ENCODE measurements around the gene CRTC2.
"Not testable (repeated sequence)": the region's sequence is repeated elsewhere in the genome, so short reads cannot be mapped to it uniquely, and the experiment has no call there.

CRTC2 gene

GRCh38 chr1:153928791-153929341 is 29.5 kb downstream of the CRTC2 start:
- DNase-seq (ENCODE audit: low read depth in 3 of 3) = no peak

GRCh38 chr1:153928245-153928644 is 30.2 kb downstream of the CRTC2 start:
- DNase-seq (ENCODE audit: low read depth in 3 of 3) = no peak

GRCh38 chr1:153926405-153926804 is 32.0 kb downstream of the CRTC2 start:
- no peak for DNase-seq (ENCODE audit: low read depth in 3 of 3)

GRCh38 chr1:153922972-153923925 is 35.2 kb downstream of the CRTC2 start, which contains the start of gene GATAD2B:
GATAD2B (minus strand) TSS chr1:153922972; CDS start chr1:153828347, 94,625 bp downstream.
- peak; percentile 93 to 99 (median 98) for DNase-seq (ENCODE audit: low read depth in 3 of 3)

GRCh38 chr1:153922076-153922971 is 36.1 kb downstream of the CRTC2 start:
- DNase-seq (ENCODE audit: low read depth in 3 of 3) = peak in 2 of 3 experiments; percentile 36 to 71

- peak in 1 of 3 experiments; percentile 15 for DNase-seq (ENCODE audit: low read depth in 3 of 3)
These were observed 36.7 kb downstream of the CRTC2 start for GRCh38 chr1:153921803-153922075.

GRCh38 chr1:153921080-153921802 is 37.2 kb downstream of the CRTC2 start:
- DNase-seq (ENCODE audit: low read depth in 3 of 3) = no peak

GRCh38 chr1:153919876-153920852 is 38.2 kb downstream of the CRTC2 start:
- no peak for DNase-seq (ENCODE audit: low read depth in 3 of 3)

GRCh38 chr1:153916297-153916696 is 42.1 kb downstream of the CRTC2 start:
- DNase-seq (ENCODE audit: low read depth in 3 of 3) = no peak

- no peak for DNase-seq (ENCODE audit: low read depth in 3 of 3)
These were observed 46.1 kb downstream of the CRTC2 start for GRCh38 chr1:153912349-153912748.

- not testable (repeated sequence) for DNase-seq (ENCODE audit: low read depth in 3 of 3)
These were observed 47.9 kb downstream of the CRTC2 start for GRCh38 chr1:153910560-153910959.

- DNase-seq (ENCODE audit: low read depth in 3 of 3) = no peak
These were observed 50.3 kb downstream of the CRTC2 start for GRCh38 chr1:153908071-153908470.

- DNase-seq (ENCODE audit: low read depth in 3 of 3) = no peak
These were observed 51.3 kb downstream of the CRTC2 start for GRCh38 chr1:153907134-153907533.

GRCh38 chr1:153906396-153906795 is 52.0 kb downstream of the CRTC2 start:
- no peak for DNase-seq (ENCODE audit: low read depth in 3 of 3)

GRCh38 chr1:153905908-153906307 is 52.5 kb downstream of the CRTC2 start:
- DNase-seq (ENCODE audit: low read depth in 3 of 3) = not testable (repeated sequence)

- no peak for DNase-seq (ENCODE audit: low read depth in 3 of 3)
These were observed 54.5 kb downstream of the CRTC2 start for GRCh38 chr1:153903841-153904455.

- DNase-seq (ENCODE audit: low read depth in 3 of 3) = no peak
These were observed 58.9 kb downstream of the CRTC2 start for GRCh38 chr1:153899509-153899908.

Data from stimulated activated CD4-positive, alpha-beta T cell treated with anti-CD3 and anti-CD28 coated beads, TNF-alpha, amount 100 ng/mL, for 24 hours (primary cell).